Activated CD8-positive, alpha-beta memory T cell treated with anti-CD3 and anti-CD28 coated beads, Interleukin-2, amount 50 U/mL, for 4 hours (primary cell): ENCODE results near the gene SCTR.

Source experiments
- DNase-seq: peaks from one replicate; pipeline ENCODE4 v3.0.0-alpha.2; 2020

Gene SCTR

DNA sequence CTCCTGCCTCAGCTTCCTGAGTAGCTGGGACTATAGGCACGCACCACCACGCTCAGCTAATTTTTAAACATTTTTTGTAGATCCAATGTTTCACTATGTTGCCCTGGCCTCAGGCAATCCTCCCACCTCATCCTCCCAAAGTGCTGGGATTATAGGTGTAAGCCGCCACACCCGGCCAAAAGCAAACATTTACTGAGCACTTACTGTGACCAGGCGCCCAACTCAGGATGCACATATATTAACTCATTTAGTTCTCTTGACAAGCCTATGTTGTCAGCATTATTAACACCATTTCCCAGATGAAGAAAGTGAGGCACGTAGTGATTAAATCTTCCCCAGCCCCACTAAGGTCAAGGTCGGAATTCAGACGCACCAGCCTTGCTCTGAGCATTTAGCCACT, 51.5 kb downstream of the SCTR start:
- no peak for DNase-seq

DNA sequence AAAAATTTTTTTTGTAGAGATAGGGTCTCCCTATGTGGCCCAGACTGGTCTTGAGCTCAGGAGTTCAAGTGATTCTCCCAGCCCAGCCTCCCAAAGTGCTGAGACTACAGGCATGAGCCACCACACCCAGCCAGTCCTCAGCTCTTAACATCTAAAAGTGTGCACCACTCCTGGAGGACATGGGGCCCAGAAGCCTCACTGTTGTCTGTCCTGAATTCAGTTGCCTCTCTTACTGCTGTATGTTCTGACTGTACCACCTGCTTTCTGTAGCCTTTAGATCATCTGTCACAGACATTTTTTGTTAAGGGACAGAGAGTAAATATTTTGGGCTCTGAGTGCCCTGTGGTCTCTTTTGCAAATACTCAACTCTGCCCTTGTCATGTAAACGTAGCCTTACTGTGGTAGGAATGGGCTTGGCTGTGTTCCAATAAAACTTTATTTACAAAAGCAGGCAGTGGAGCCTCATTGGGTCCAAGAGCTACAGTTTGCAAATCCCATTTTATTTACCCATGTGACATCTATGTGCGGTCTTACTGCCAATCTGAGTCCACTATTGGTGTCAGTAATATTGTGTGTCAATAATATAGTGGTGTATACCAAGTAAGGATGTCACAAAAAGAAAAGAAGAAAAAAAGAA, 54.5 kb downstream of the SCTR start:
- DNase-seq: no peak

DNA sequence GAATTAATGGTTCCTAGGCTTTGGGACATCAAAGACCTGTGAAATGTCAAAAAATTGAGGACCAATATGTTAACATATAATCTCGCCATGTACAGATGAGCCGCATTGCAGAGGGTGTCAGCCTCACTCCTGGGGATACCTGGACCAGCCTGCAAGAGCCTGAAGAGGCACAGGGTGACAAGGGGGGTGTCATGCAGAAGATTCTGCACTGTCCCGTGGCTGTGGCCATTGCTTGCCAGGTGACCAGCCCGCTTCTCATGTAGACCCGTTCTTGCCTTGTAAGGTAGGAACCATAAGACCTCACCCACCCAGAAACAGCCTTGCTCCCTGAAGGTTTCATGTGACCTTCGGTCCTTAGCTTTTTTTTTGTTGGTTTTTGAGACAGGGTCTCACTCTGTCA, 55.2 kb downstream of the SCTR start:
- DNase-seq: no peak

DNA sequence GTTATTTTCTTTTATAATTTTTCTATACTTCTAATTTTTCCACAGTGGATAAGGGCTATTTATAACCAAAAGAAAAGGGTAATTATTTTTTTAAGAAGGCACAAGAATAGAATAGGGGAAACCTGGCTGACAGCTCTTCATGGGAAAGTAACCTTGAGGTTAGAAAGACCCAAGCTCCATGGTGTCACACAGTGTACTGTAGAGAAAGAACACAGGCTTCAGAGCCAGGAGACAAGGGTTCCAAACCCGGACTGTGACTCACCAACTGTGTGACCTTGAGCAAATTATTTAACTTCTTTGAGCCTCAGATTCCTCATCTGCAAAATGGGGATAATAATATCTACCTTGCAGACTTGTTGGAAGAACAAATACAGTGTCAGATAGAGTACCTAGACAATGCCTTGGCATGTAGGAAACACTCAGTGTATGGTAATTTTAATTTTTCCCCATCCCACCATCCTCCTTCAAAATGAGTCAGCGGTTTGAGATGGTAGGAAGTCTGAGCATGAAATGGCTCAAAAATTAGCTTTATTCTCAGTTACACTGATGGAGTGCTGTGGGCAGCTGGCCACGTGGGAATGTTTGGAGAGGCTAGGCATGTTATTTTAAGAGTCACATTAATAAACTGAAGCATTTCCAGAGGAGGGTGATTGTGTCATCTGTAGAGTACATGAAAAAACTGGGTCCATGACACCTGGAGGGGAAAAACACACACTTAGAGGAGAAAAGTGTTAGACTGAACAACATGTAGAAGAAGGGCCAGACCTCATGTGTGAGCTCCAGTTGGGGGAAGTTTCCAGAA, 55.9 kb downstream of the SCTR start:
- no peak for DNase-seq

DNA sequence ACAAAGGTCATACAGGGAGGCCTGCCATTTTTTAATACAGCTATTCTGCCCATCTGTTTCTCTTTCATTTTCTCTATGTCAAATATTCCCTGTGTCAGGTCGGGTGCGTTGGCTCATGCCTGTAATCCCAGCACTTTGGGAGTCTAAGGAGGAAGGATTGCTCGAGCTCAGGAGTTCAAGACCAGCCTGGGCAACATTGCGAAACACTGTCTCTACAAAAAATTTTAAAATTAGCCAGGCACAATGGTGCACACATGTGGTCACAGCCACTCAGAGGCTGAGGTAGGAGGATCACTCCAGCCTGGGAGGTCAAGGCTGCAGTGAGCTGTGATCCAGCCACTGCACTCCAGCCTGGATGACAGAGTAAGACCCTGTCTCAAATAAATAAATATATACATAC, 57.9 kb downstream of the SCTR start:
- DNase-seq: no peak

DNA sequence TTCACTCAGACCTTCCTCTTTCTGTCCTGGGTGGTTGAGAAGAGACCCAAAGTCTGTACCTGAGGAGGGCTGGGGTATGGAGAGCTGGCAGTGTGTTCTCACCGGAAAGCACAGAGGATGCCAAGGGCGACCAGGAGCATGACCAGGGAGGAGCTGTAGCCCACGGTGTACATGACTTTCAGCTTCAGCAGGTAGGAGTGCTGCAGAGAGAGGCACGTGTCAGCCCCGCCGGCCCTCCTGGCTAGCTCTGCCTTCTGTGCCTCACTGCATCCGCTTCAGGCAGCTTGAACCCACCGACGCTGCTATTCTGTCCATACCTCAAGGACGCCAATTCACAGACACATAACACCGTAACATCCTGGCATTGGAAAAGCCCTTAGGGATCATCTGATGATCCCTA, 58.6 kb downstream of the SCTR start:
- DNase-seq: no peak

DNA sequence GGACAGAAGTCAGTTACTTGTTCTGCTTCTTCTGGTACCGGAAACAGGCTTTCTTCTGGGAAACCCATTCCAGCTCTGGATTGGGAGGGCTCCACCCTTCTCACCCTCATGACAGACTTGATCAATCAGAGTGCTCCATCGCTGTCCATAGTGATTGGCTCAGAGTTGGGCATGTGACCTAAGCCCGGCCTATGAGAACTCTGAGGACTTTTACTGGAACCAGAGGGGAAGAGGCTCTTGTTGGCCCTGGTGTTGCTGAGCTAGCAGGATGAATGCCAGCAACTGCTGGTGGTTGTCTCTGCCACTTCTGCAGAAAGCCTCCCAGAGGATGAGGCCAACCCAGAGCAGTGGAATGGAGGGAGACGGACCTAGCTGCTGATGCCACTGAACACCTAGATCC, 59.3 kb downstream of the SCTR start:
- no peak for DNase-seq

DNA sequence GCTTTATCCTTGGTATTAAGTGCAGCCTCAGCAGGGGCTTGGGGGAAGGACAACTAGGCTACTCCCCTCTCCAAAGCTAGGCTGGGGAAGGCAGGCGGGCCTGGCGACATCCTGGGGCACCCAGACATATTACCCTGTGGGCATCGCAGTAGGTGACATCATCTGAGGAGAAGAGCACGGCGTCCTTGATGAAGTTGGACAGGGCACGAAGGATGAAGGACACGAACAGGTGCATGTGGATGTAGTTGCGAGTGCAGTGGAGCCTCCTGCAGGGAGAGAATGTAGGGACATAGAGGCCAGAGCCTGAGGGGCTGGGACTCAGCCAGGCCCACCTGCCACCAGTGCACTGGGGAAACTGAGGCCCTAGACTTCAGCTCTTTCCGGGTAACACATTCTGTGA, 60.3 kb downstream of the SCTR start:
- no peak for DNase-seq

DNA sequence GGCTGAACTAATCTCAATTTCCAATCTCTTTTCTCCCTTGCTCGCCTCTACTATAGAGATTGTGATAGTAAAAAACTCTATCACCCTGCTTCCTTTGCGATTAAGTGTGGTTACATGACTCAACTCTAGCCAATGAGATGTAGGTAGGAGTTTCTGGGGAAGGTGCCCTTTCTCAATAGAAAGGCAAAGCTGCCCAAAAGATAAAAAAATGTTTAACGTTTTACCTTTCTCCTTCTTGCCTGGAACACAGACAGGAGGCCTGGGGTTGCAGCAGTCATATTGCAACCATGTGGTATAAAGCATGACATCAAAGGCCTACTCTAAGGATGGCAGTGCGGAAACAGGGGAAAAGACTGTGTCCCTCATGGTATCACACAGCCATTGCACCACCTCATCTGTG, 61.1 kb downstream of the SCTR start:
- DNase-seq: no peak

DNA sequence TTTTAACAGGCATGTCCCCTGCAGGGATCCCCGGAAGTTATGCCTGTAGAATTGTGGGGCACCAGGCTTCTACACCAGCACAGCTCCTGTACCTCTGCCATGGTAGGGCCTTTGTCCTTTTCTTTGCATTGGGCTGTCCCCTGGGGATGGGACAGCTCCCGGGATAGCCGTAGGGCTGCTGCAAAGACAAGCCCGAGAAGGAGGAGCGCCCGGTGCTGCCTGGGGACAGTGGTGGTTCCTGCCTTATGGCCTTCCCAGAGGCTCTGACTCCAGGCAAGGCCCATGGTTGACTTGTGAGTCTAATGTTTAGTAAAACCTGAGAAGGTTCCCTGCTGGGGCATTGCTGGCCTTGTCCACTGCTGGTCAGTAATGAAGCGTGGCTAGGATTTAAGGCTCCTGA, 61.7 kb downstream of the SCTR start:
- DNase-seq: no peak

DNA sequence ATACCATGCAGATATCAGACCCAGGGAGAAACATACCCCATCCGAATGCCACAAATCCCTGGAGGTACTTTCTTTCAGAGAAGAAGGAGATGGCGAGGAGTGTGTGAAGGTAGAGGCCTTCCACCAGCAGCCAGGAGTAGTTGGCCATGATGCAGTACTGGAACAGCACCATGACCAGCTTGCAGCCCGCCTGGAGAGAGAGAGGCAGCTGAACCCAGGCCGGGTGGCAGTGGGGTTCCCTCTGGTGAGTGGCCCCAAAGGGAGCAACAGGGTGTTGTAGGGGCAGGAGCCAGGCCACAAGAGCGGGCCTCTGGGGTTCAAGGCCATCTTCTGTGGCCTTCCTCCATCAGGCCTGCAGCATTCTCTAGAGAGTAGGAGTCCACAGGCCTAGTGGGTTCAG, 62.5 kb downstream of the SCTR start:
- no peak for DNase-seq

DNA sequence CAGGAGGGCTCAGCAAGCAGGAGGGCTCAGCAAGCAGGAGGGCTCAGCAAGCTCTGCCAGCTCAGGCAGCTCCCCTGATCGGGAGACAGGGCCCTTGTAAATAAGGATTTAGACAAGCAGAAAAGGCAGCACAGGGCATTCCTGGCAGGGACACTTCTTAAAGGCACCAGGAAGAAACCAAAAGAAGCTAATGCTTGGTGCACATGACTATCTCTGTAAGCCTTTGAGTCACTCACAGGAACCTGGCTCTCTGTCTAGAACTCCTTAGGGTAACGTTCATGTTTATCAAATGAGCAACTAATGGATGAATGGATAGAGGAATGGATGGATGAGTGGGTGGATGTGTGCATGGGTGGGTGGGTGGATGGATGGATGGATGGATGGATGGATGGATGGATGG, 64.2 kb downstream of the SCTR start:
- no peak for DNase-seq

DNA sequence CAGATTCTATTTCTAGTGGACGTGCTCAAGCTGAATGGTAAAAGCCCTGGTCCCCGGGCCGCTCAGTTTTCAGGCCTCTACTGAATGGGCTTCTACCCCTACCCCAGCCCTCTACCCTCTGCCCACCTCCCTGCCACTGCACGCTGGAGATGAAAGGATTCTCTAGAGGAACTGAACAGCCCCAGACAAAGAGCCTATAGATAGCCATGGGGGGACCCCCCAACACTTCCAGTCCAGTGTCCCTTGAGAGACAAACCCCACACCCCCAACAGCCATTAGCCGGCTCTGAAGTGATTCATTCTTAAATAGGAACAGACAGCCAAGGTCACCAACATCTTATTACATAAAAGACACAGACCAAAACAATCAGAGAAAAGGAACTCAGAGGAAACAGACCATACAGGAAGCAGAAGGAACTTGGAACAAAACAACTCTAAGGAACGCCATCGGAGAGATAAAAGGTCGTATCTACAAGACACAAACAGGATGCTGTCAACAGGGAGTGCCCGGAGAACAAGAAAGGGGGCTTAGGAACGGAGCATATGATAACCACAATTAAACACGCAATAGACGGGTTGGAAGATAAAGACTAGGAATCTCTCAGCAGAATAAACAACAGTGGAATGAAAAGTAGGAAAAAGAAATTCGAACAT, 69.1 kb downstream of the SCTR start:
- no peak for DNase-seq

DNA sequence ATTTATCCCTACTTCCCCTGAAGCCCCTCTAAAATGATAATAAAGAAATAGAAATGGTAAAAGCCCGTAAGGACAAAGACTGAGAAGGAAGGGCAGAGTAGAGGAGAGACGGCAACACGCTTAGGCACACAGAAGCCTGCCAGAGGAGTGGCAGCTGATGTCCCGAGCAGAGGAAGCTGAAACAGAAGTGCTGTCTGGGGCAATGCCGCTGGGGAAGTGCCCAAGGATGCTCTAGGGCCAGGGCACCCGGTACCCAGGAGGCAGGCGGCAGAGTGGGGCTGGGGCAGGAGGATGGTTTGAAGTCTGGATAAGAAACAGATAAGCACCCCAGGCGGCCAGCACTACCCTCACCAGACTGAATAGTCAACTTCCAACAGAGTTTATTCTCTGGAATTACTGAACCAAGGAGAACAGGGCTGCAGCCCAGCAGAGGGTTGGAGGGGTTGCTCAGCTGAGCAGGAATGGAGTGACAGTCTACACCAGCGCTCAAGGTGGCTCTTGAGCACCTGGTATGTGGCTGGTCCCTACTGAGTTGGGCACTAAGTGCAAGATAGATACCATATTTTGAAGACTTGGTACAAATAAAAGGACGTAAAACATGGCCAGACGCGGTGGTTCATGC, 70.2 kb downstream of the SCTR start:
- no peak for DNase-seq

DNA sequence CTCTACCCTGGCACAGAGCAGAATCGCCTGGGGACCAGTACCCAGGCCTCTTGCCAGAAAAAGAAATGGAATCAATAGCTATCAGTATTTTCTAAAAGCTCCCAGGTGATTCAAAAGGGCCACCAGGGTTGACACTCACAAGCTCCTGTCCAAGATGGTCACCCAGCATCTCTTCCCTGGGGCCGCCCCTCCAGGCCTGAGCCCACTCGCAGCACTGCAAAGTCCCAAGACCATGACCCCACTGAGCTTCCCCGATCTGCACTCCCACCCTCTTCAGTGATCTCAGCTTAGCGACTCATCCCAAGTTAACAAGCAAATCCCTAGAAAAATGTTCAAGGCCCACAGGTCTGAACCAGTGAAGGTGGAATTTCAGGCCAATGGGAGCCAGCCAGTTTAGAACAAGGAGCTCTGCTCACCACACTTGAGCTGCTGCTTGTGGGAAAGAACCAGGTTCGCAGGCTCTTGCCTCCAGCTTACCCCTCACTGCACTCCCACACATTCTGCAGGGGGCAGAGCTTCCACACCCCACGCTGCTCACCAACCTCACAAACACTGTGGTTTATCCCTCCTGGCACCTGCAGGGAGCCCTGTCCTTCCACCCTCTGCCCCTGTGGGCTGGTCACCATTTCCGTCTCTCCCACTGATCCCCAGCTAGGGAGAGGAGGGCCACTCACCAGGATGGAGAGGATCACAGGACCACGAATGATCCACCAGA, 72.8 kb downstream of the SCTR start:
- no peak for DNase-seq

DNA sequence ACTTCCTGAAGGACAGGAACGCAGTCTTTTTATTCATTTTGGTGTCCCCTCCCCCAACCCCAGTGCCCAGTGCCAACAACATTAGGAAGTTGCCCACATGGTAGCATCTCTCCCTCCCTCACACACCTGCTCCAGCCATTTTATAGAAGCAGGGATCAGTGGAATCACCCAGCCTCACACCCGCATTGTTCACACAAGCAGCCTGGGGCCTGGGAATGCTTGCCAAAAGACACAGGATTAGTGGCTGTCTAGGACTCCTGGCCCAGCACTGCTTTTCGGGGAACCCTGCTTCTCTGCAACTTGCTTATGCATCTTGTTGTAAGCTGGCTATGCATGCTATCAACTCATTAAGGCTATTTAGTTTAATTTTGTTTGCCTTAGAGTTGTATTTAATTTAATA, 74.8 kb downstream of the SCTR start:
- no peak for DNase-seq

DNA sequence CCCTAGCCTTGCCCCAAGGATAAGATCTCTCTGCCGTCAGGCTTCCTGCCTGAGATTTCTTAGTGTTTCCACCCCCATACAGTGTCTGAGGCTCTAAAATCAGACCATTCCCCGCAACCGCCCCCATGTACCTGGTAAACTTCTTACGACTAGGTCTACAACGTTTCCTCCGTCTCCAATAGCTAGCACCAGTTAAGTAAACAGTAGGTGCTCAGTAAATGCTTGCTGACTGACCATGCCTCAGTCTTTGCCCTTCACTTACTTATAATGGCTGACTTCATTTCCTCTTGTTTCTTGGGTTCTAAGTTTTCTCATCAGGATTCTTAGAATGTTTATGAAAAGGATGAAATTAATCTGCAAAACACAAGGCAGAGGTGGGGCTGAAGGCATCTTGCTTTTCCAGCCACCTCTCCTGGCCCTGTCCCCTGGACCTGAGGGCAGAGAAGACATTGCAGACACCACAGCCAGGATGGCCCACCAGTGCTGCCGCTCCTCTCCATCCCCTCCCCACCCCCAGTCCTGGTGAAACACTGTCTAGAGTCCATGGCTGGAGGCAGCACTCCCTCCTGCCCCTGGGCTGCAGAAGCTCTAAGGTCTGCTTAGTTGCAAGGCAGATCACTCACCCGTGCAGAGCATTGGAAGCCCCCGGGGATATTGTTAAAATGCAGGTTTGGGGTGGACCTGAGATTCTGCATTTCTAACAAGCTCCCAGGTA, 75.7 kb downstream of the SCTR start:
- DNase-seq: no peak

DNA sequence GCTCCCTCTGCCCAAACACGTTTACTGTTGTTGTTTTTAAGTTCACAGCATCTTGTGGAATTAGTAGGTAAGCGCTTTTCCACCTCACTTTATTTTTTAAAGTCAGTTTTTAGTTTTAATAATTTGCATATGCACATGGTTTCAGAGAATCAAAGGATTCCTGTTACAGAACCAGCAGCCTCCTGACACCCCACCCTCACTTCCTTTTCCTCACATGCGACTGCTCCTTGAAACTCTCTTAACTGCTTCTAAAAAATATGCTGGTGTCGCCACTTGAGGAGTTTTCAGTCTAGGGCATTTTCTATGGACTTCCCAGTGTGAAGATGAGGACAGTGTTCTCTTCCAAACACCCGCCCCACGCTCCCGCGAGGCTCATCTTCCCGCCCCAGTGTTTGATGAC, 78.2 kb downstream of the SCTR start:
- DNase-seq: no peak

DNA sequence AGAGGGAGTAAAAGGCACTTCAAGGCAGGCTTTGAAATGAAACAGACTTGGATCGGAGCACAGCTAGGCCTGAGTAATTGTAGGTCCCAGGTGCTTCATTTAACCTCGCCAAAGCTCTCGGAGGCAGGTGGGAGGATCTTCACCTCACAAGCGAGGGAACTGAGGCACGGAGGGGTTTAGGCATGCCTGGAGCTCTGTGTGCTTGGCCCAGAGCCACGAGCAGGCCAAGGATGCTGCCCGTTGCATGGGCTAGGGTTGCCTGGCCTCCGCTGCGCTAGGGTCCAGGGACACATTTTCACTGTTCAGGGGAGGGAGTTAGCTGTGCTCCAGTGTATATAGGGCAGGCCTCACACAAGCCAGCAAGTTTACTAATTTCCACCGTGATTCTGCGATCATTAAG, 81.4 kb downstream of the SCTR start:
- DNase-seq: no peak

DNA sequence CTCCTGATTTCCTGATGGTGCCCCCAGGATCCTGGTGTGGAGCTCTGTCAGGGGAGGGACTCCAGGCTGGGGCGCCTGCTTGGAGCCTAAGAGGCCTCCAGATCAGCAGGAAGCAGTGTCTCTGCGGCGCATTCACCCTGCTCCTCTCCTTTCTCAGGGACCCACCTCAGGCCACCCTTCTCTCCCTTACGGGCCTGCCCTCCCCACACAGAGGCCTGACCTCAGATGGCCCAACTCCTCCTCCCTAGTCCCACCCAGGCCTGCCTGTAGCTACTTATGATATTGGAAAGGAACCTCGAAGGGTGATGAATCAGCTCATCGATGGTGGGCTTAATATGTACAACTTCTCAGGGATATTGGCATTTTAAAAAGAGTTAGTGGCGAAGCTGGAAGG, 82.1 kb downstream of the SCTR start:
- DNase-seq: no peak

DNA sequence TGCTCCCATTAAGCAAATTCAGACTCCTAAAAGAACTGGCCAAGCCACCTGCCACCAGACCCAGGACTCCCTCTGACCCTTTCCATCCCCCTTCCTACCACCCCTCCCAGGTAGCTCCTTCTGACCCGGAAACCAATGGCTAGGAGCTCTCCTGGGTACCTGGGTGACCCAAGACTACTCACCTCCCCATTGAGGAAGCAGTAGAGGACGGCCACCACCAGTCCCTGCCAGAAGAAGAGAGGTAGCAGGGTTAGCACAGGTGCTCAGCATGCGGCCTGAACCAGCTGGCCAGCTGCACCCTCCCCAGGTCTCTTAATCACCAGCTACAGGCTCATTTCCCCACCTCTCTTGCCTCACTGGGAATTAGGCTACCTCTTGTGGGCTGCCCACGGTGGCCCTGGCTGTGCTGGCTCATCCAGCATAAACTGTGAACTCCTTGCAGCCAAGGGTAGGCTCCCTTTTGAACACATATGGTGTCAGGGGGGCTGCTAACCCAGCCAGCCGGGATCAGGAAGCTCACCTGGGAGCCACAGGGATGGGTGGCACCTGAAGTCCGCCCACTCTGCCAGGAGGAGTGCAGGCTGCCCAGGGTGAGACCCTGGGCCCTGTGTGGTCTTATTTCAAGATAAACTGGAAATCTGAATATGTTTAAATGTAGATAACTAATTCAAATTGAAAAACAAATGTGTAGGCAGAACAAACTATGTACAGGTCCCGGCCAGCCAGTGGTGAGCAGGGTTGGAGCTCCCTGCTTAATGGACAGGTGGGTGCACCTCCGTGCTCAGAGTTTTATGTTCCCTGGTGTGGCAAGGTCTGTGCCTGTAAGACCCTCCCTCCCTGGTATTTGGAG, 82.7 kb downstream of the SCTR start:
- no peak for DNase-seq

DNA sequence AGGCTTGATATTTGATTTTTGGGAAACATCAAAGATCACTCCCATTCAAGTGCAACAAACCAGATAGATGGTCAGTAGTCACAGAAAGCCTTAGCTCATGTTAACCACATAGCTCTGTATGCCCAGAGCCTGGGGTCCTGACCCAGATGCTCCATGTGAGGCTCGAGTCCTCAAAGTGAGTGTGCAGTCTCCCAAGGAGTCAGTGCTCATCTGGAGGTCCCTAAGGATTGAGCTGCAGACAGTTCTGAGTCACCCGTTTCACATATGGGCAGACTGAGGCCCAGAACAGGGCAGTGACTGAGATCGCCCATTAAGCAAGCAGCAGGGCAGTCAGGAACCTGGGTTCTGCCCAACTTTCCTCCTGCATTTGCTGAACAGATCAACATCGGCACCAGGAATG, 83.4 kb downstream of the SCTR start:
- no peak for DNase-seq
